Vagina (tissue), 2 donors: ENCODE measurements around the gene ADAR. TPM values are rescaled to one million over a fixed set of nuclear protein-coding genes. Genes with fewer than 3 reads are reported as not detected.

ENCODE experiments used
- DNase-seq, 2 donors: peaks; one replicate each; pipeline ENCODE4 v3.0.0-alpha.2; 2017; ENCODE audit errors: extremely low spot score in 2 of 2
- H3K27ac ChIP-seq: fragments of 200-600 bp; sonication (generic); one replicate; pipeline ENCODE4 v1.5.1; 2019
- H3K27me3 ChIP-seq: fragments of 200-600 bp; sonication (generic); one replicate; pipeline ENCODE4 v1.5.1; 2019
- H3K36me3 ChIP-seq, 2 donors: fragments of 200-600 bp; sonication (generic); one replicate each; pipeline ENCODE4 v1.5.1; 2017 to 2019
- H3K4me1 ChIP-seq: fragments of 200-600 bp; sonication (generic); one replicate; pipeline ENCODE4 v1.5.1; 2019
- H3K4me3 ChIP-seq, 2 donors: fragments of 200-600 bp; sonication (generic); 1 replicate in 1 of 2; 2 replicates in 1 of 2; pipeline ENCODE4 v1.5.1; 2016 to 2019
- H3K9me3 ChIP-seq: fragments of 200-600 bp; sonication (generic); one replicate; pipeline ENCODE4 v1.5.1; 2019
- POLR2A ChIP-seq, 2 donors: fragments of 450-650 bp; IDR thresholded peaks; one replicate each; pipeline ENCODE4 v1.6.1; 2017; ENCODE audit warnings: antibody characterized with exemption in 2 of 2, mild to moderate bottlenecking in 2 of 2, moderate library complexity in 2 of 2
- POLR2AphosphoS5 ChIP-seq, 2 donors: sonication (generic); formaldehyde crosslinking; IDR thresholded peaks; one replicate each; pipeline ENCODE4 v1.9.0; 2017; ENCODE audit warnings: antibody characterized with exemption in 2 of 2, mild to moderate bottlenecking in 2 of 2, low read depth in 1 of 2; ENCODE audit not compliant: insufficient read depth in 1 of 2
- intact Hi-C: fragments of 100-400 bp; cut with DNase I; formaldehyde crosslinking; loops from one replicate; pipeline ENCODE4 v1.15.1; 2023
- total RNA-seq: library from RNA; depleted of rRNA; stranded (reverse); fragments of >200 nt; gene quantifications from one replicate; pipeline ENCODE4 v1.2.3, GENCODE V29; 2016
- TF ChIP-seq, protein P1 (sequence below), 3 experiments: fragments of 450-650 bp in 2 of 3; fragments of 200-600 bp in 1 of 3; sonication (generic) in 1 of 3; IDR thresholded peaks; one replicate each; pipeline ENCODE4 v1.5.1; 2017 to 2019; ENCODE audit warnings: antibody characterized with exemption in 3 of 3, mild to moderate bottlenecking in 2 of 3, moderate library complexity in 2 of 3

ADAR gene
- total RNA-seq, 1 donor from 2014 or later: 92.1 TPM

DNA sequence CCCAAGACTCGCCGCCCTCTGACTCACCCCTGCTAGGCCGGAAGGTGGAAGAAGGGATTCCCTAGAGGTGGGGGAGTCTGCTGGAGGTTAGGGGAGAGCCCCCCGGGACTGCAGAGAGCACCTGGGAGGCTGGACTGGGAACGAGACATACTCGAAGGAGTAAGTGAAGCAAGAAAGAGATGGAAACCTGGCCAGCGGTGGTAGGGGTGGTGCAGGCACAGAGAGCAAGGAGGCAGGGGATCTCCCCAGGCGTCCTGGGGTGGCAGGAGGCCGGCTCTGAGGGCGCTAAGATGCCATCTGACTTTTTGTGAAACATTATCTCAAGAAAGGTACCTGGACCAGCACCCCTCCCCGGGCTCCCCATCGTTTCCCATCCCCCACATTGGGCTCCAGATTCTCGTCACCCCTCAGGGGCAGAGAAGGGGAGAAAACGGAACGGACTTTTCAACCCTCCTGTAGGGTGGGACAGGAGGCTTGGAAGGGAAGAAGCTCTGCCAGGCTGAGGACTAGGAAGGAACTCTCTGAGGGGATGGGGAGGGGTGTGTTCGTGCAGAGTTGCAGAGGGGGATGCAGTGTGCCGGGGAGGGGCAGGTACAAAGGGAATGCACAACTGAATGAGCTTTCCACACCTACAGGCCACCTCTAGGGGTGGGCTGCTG is 39.7 kb downstream of the ADAR start:
- DNase-seq: no peak
- H3K4me3 ChIP-seq: no peak overlapping the region
- intact Hi-C loops: loop anchor here (10.0 kb wide), 1 partner anchor 497 kb away; the partner anchor contains the start of gene EFNA4

GRCh38 chr1:154567386-154568156 is 40.4 kb downstream of the ADAR start, which contains the start of gene CHRNB2:
TSS of gene CHRNB2 (plus strand) at chr1:154567778. CDS start at chr1:154568045, 267 bp downstream.
- Histone ChIP-seq H3K4me1 (peaks cover 11% of the 10 kb centered on the region), H3K27ac (no peak within 1 kb of the TSS), H3K27me3 (no peaks in the 10 kb centered on the region), H3K9me3 (no peaks in the 10 kb centered on the region), H3K36me3 (no peaks in the 10 kb centered on the region), H3K4me3 (no peak within 1 kb of the TSS)
- TF ChIP-seq, protein P1, sequence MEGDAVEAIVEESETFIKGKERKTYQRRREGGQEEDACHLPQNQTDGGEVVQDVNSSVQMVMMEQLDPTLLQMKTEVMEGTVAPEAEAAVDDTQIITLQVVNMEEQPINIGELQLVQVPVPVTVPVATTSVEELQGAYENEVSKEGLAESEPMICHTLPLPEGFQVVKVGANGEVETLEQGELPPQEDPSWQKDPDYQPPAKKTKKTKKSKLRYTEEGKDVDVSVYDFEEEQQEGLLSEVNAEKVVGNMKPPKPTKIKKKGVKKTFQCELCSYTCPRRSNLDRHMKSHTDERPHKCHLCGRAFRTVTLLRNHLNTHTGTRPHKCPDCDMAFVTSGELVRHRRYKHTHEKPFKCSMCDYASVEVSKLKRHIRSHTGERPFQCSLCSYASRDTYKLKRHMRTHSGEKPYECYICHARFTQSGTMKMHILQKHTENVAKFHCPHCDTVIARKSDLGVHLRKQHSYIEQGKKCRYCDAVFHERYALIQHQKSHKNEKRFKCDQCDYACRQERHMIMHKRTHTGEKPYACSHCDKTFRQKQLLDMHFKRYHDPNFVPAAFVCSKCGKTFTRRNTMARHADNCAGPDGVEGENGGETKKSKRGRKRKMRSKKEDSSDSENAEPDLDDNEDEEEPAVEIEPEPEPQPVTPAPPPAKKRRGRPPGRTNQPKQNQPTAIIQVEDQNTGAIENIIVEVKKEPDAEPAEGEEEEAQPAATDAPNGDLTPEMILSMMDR (IDR thresholded peaks at IDR 0.05): no peak
- TF ChIP-seq POLR2AphosphoS5 (IDR thresholded peaks at IDR 0.05; ENCODE audit: insufficient read depth in 1 of 2, low read depth in 1 of 2): no peak
- no peak for TF ChIP-seq POLR2A (IDR thresholded peaks at IDR 0.05)
- intact Hi-C loops: loop anchor here (10.0 kb wide), 1 partner anchor 497 kb away; the partner anchor contains the start of gene EFNA4
- no peak for DNase-seq

More for the DNA sequence above, 39.7 kb downstream of the ADAR start:
- TF ChIP-seq POLR2A (IDR thresholded peaks at IDR 0.05): no peak
- TF ChIP-seq, protein P1 (IDR thresholded peaks at IDR 0.05): no peak
- TF ChIP-seq POLR2AphosphoS5 (IDR thresholded peaks at IDR 0.05; ENCODE audit: insufficient read depth in 1 of 2, low read depth in 1 of 2): no peak
- Histone ChIP-seq H3K36me3 (no peaks in the 10 kb centered on the region), H3K4me1 (peaks cover 11% of the 10 kb centered on the region), H3K27ac (no peak overlapping the region), H3K9me3 (no peaks in the 10 kb centered on the region), H3K27me3 (no peaks in the 10 kb centered on the region)

- Histone ChIP-seq H3K36me3 (no peaks in the 10 kb centered on the region), H3K4me1 (peaks cover 11% of the 10 kb centered on the region), H3K27me3 (no peaks in the 10 kb centered on the region), H3K27ac (no peak overlapping the region), H3K4me3 (no peak overlapping the region), H3K9me3 (no peaks in the 10 kb centered on the region)
- DNase-seq: no peak
- intact Hi-C loops: loop anchor here (10.0 kb wide), 1 partner anchor 499 kb away; the partner anchor contains the start of gene EFNA4
- TF ChIP-seq, protein P1 (IDR thresholded peaks at IDR 0.05): no peak
- TF ChIP-seq POLR2A (IDR thresholded peaks at IDR 0.05): no peak
- TF ChIP-seq POLR2AphosphoS5 (IDR thresholded peaks at IDR 0.05; ENCODE audit: insufficient read depth in 1 of 2, low read depth in 1 of 2): no peak
Observed at GRCh38 chr1:154565876-154566275, 42.1 kb downstream of the ADAR start.

DNA sequence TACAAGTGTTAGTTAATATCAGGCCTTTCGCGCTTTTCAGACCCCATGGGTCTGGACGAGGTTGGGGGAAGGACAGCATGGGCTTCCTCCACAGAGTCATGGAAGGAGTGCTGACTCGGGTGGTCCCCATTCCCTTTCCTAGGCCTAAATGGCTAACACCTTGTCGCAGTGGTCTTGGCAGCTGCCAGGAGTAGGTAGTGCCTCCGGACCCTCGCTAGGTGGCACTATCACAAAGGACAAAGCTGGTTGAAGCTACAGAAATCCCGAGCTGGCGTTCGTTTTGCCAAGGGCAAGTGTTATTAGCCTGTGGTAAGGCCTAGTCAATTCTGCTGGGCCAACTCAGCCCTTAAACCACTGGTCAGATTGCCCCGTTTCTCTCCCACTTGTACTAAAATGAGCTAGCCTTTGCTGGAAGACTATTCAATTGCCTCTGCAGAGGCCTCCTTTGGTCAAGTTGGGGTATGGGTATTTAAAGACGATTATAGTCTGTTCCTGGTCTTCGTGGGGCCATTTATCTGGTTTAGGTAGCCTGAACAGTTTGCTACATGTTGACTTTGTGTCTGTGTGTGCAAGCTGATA is 48.4 kb downstream of the ADAR start:
- peak overlapping the region; percentile 78 to 85 for H3K4me3 ChIP-seq
- intact Hi-C loops: loop anchor here (5.0 to 10.0 kb wide), 3 partner anchors 155 to 505 kb away; partner anchors contain the start of genes EFNA4 and IL6R
- no peaks in the 10 kb centered on the region for H3K9me3 ChIP-seq
- H3K4me1 ChIP-seq: peaks cover 32% of the 10 kb centered on the region
- no peaks in the 10 kb centered on the region for H3K27me3 ChIP-seq
- peak in 1 of 2 donors; percentile 97 for DNase-seq
- peak overlapping the region; percentile 90 for H3K27ac ChIP-seq
- TF ChIP-seq POLR2A (IDR thresholded peaks at IDR 0.05) (no peak), POLR2AphosphoS5 (IDR thresholded peaks at IDR 0.05; ENCODE audit: insufficient read depth in 1 of 2, low read depth in 1 of 2) (no peak)
- TF ChIP-seq, protein P1 (IDR thresholded peaks at IDR 0.05): peak; percentile 68 to 96 (median 94)
- peaks cover 0 to 12% of the 10 kb centered on the region in 2 donors for H3K36me3 ChIP-seq
